Neural cell (in vitro differentiated cells): Measurements from ENCODE around the gene KLK13.

ENCODE experiments used
- EP300 ChIP-seq: fragments of 450-650 bp; conservative IDR thresholded peaks from 2 replicates; pipeline ENCODE4 v1.6.1; 2014; ENCODE audit warnings: antibody characterized with exemption, mild to moderate bottlenecking, moderate library complexity; ENCODE audit not compliant: poor library complexity, severe bottlenecking
- EZH2 ChIP-seq: fragments of 200-600, 300-800 bp; shearing (Covaris generic), sonication (generic); IDR thresholded peaks from 2 replicates; pipeline ENCODE4 v1.6.1; 2014; ENCODE audit warnings: antibody characterized with exemption, low read length, borderline replicate concordance, mild to moderate bottlenecking; ENCODE audit not compliant: insufficient read depth, poor library complexity, severe bottlenecking
- POLR2AphosphoS5 ChIP-seq: IDR thresholded peaks from 2 replicates; pipeline ENCODE4 v1.6.1; 2012
- RAD21 ChIP-seq: fragments of 450-650 bp; conservative IDR thresholded peaks from 2 replicates; pipeline ENCODE4 v1.6.1; 2014; ENCODE audit warnings: antibody characterized with exemption, mild to moderate bottlenecking, moderate library complexity
- TF ChIP-seq, protein P1 (sequence below): fragments of 450-650 bp; IDR thresholded peaks from 2 replicates; pipeline ENCODE4 v1.5.1; 2014; ENCODE audit warnings: antibody characterized with exemption, mild to moderate bottlenecking, moderate library complexity; ENCODE audit not compliant: poor library complexity, severe bottlenecking
- TF ChIP-seq, protein P2 (sequence below): IDR thresholded peaks from 2 replicates; pipeline ENCODE4 v1.6.1; 2012; ENCODE audit warnings: borderline replicate concordance

DNA sequence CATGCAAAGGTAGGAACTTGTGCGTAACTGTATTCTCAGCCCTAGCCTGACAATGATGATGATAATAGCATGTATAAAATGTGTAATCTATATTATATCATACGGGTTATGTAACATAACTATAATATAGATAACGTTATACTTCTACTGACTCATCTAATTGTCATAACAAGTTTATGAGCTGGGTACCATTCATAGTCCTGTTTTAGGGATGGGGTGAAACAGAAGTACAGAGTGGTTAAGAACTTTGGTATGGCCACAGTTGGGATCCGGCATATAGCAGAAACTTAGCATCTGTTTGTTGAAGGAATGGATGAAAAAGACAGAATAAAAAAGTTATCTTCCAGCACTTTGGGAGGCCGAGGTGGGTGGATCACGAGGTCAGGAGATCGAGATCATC is 38.1 kb upstream of the KLK13 start:
- TF ChIP-seq EZH2 = no peak
- TF ChIP-seq, protein P1, sequence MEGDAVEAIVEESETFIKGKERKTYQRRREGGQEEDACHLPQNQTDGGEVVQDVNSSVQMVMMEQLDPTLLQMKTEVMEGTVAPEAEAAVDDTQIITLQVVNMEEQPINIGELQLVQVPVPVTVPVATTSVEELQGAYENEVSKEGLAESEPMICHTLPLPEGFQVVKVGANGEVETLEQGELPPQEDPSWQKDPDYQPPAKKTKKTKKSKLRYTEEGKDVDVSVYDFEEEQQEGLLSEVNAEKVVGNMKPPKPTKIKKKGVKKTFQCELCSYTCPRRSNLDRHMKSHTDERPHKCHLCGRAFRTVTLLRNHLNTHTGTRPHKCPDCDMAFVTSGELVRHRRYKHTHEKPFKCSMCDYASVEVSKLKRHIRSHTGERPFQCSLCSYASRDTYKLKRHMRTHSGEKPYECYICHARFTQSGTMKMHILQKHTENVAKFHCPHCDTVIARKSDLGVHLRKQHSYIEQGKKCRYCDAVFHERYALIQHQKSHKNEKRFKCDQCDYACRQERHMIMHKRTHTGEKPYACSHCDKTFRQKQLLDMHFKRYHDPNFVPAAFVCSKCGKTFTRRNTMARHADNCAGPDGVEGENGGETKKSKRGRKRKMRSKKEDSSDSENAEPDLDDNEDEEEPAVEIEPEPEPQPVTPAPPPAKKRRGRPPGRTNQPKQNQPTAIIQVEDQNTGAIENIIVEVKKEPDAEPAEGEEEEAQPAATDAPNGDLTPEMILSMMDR = no peak
- TF ChIP-seq, protein P2, sequence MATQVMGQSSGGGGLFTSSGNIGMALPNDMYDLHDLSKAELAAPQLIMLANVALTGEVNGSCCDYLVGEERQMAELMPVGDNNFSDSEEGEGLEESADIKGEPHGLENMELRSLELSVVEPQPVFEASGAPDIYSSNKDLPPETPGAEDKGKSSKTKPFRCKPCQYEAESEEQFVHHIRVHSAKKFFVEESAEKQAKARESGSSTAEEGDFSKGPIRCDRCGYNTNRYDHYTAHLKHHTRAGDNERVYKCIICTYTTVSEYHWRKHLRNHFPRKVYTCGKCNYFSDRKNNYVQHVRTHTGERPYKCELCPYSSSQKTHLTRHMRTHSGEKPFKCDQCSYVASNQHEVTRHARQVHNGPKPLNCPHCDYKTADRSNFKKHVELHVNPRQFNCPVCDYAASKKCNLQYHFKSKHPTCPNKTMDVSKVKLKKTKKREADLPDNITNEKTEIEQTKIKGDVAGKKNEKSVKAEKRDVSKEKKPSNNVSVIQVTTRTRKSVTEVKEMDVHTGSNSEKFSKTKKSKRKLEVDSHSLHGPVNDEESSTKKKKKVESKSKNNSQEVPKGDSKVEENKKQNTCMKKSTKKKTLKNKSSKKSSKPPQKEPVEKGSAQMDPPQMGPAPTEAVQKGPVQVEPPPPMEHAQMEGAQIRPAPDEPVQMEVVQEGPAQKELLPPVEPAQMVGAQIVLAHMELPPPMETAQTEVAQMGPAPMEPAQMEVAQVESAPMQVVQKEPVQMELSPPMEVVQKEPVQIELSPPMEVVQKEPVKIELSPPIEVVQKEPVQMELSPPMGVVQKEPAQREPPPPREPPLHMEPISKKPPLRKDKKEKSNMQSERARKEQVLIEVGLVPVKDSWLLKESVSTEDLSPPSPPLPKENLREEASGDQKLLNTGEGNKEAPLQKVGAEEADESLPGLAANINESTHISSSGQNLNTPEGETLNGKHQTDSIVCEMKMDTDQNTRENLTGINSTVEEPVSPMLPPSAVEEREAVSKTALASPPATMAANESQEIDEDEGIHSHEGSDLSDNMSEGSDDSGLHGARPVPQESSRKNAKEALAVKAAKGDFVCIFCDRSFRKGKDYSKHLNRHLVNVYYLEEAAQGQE = no peak
- no peak for TF ChIP-seq RAD21
- TF ChIP-seq POLR2AphosphoS5 = no peak
- no peak for TF ChIP-seq EP300
